ENCODE measurements around the gene SPIRE1. TPM values are rescaled to one million over a fixed set of nuclear protein-coding genes. Genes with fewer than 3 reads are reported as not detected.

Gene SPIRE1
- total RNA-seq, 4 donors from 2014 or later = 1.9 to 25.3 (median 13.4) TPM

GRCh38 chr18:12593866-12594265, 64.0 kb downstream of the SPIRE1 start:
- Histone ChIP-seq H3K36me3 (no peaks in the 10 kb centered on the region), H3K9me3 (no peaks in the 10 kb centered on the region), H3K27me3 (no peaks in the 10 kb centered on the region), H3K4me1 (peaks cover 0 to 6% (median 0%) of the 10 kb centered on the region in 3 donors), H3K4me3 (no peak overlapping the region), H3K27ac (no peak overlapping the region)
- WGBS, 2 donors = 75 to 80% methylated on average over 7 to 8 of the region's 8 CpGs
- DNase-seq = no peak
- TF ChIP-seq CTCF (IDR thresholded peaks at IDR 0.05) = no peak
- no peak for TF ChIP-seq POLR2A (IDR thresholded peaks at IDR 0.05)
- intact Hi-C loops (cut with DNase I) = no loop called here

- TF ChIP-seq CTCF (IDR thresholded peaks at IDR 0.05) (no peak), POLR2A (IDR thresholded peaks at IDR 0.05) (no peak)
- peaks cover 0 to 4% (median 0%) of the 10 kb centered on the region in 3 donors for H3K4me1 ChIP-seq
- intact Hi-C loops (cut with DNase I) = no loop called here
- DNase-seq = no peak
- H3K4me3 ChIP-seq = no peak overlapping the region
- H3K27ac ChIP-seq = no peak overlapping the region
- no peaks in the 10 kb centered on the region for H3K9me3 ChIP-seq
- WGBS, 2 donors = 79 to 85% methylated on average over 5 of the region's 5 CpGs
- H3K27me3 ChIP-seq = no peaks in the 10 kb centered on the region
- no peaks in the 10 kb centered on the region for H3K36me3 ChIP-seq
These were observed 65.2 kb downstream of the SPIRE1 start for GRCh38 chr18:12592597-12593127.

GRCh38 chr18:12589448-12589847, 68.5 kb downstream of the SPIRE1 start:
- no peaks in the 10 kb centered on the region for H3K9me3 ChIP-seq
- H3K4me1 ChIP-seq = no peaks in the 10 kb centered on the region
- intact Hi-C loops (cut with DNase I) = no loop called here
- no peaks in the 10 kb centered on the region for H3K27me3 ChIP-seq
- H3K36me3 ChIP-seq = no peaks in the 10 kb centered on the region
- no peak for TF ChIP-seq CTCF (IDR thresholded peaks at IDR 0.05)
- TF ChIP-seq POLR2A (IDR thresholded peaks at IDR 0.05) = no peak
- no peak overlapping the region for H3K27ac ChIP-seq
- DNase-seq = no peak
- no peak overlapping the region for H3K4me3 ChIP-seq

GRCh38 chr18:12586956-12587355, 71.0 kb downstream of the SPIRE1 start:
- Histone ChIP-seq H3K36me3 (no peaks in the 10 kb centered on the region), H3K4me1 (no peaks in the 10 kb centered on the region), H3K27ac (no peak overlapping the region), H3K27me3 (no peaks in the 10 kb centered on the region), H3K4me3 (no peak overlapping the region), H3K9me3 (no peaks in the 10 kb centered on the region)
- no peak for DNase-seq
- TF ChIP-seq CTCF (IDR thresholded peaks at IDR 0.05) (no peak), POLR2A (IDR thresholded peaks at IDR 0.05) (no peak)
- intact Hi-C loops (cut with DNase I) = no loop called here
- 75 to 82% methylated on average over 1 of the region's 1 CpG for WGBS, 2 donors

GRCh38 chr18:12585218-12585617, 72.7 kb downstream of the SPIRE1 start:
- no peak for DNase-seq
- 100% methylated on average over 1 of the region's 1 CpG for WGBS, 2 donors
- Histone ChIP-seq H3K27me3 (no peaks in the 10 kb centered on the region), H3K4me1 (no peaks in the 10 kb centered on the region), H3K9me3 (no peaks in the 10 kb centered on the region), H3K36me3 (no peaks in the 10 kb centered on the region), H3K4me3 (no peak overlapping the region), H3K27ac (no peak overlapping the region)
- TF ChIP-seq CTCF (IDR thresholded peaks at IDR 0.05) = no peak
- TF ChIP-seq POLR2A (IDR thresholded peaks at IDR 0.05) = no peak
- intact Hi-C loops (cut with DNase I) = no loop called here

Data from esophagus squamous epithelium (tissue), 5 donors.